ENCODE results near the gene ENPP3.

DNA sequence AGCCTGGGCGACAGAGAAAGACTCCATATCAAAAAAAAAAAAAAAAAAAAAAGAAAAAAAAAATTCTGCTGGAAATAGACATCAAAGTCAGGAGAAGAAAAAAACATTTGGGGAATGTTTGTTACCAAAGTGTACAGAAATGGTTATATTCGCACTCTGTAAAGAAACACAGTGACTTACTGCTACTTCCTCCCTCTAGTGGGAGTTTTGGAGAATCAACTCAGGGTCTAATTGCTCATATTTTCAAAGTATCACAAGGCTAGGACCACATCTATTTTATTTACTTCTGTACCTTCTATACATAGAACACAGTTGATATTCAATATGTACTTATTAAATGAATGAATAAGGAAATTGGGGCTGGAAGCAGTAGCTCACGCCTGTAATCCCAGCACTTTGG is 39.7 kb upstream of the ENPP3 start:
- TF ChIP-seq, protein P1, sequence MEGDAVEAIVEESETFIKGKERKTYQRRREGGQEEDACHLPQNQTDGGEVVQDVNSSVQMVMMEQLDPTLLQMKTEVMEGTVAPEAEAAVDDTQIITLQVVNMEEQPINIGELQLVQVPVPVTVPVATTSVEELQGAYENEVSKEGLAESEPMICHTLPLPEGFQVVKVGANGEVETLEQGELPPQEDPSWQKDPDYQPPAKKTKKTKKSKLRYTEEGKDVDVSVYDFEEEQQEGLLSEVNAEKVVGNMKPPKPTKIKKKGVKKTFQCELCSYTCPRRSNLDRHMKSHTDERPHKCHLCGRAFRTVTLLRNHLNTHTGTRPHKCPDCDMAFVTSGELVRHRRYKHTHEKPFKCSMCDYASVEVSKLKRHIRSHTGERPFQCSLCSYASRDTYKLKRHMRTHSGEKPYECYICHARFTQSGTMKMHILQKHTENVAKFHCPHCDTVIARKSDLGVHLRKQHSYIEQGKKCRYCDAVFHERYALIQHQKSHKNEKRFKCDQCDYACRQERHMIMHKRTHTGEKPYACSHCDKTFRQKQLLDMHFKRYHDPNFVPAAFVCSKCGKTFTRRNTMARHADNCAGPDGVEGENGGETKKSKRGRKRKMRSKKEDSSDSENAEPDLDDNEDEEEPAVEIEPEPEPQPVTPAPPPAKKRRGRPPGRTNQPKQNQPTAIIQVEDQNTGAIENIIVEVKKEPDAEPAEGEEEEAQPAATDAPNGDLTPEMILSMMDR (IDR thresholded peaks at IDR 0.05; ENCODE audit: insufficient read depth, low read length, poor library complexity, severe bottlenecking) = no peak
- TF ChIP-seq EZH2phosphoT487 (conservative IDR thresholded peaks at IDR 0.05; ENCODE audit: low read length) = no peak
